WTC11 (cell line): ENCODE data around the gene GRM7. TPM values are rescaled to one million over a fixed set of nuclear protein-coding genes. Genes with fewer than 3 reads are reported as not detected.

Source experiments
- ATAC-seq: fragments of 200-7000 bp; cut with Tn5 transposase; 2 replicates; pipeline ENCODE4 v1.10.0; 2021; ENCODE audit warnings: mild to moderate bottlenecking, moderate library complexity
- CTCF ChIA-PET: fragments of 300-600 bp; sonication (Branson Sonifier 250); formaldehyde crosslinking; loops from one replicate; lab custom pipeline; 2021; ENCODE audit warnings: antibody characterized with exemption; lab: Charles Lee
- POLR2A ChIA-PET: fragments of 350-600 bp; sonication (Branson Sonifier 250); formaldehyde crosslinking; loops from one replicate; lab custom pipeline; 2021; ENCODE audit warnings: antibody characterized with exemption; lab: Charles Lee
- DNase-seq: peaks from one replicate; pipeline ENCODE4 v3.0.0; 2021; ENCODE audit warnings: low spot score
- H3K27ac Mint-ChIP-seq: 2 replicates; pipeline ENCODE4 v1.8.0; 2021; ENCODE audit warnings: mixed read lengths
- H3K27me3 Mint-ChIP-seq: 2 replicates; pipeline ENCODE4 v1.8.0; 2021; ENCODE audit warnings: low read depth, mild to moderate bottlenecking, moderate library complexity, mixed read lengths
- H3K36me3 Mint-ChIP-seq: 2 replicates; pipeline ENCODE4 v1.8.0; 2021; ENCODE audit warnings: mixed read lengths
- H3K4me1 Mint-ChIP-seq: 2 replicates; pipeline ENCODE4 v1.8.0; 2022; ENCODE audit warnings: mixed read lengths
- H3K4me3 Mint-ChIP-seq: 2 replicates; pipeline ENCODE4 v1.8.0; 2021; ENCODE audit warnings: mild to moderate bottlenecking, moderate library complexity, mixed read lengths
- H3K9me3 Mint-ChIP-seq: 2 replicates; pipeline ENCODE4 v1.8.0; 2021; ENCODE audit warnings: mixed read lengths
- FOXK1 ChIP-seq: sonication (generic); formaldehyde crosslinking; IDR thresholded peaks from 2 replicates; pipeline ENCODE4 v1.8.0; 2022; ENCODE audit warnings: mild to moderate bottlenecking, moderate library complexity, missing genetic modification reagents
- FOXP1 ChIP-seq: sonication (generic); formaldehyde crosslinking; IDR thresholded peaks from 2 replicates; pipeline ENCODE4 v1.8.0; 2022; ENCODE audit warnings: missing genetic modification reagents, mild to moderate bottlenecking, moderate library complexity, borderline replicate concordance
- GTF2I ChIP-seq: fragments of 250-450 bp; sonication (Bioruptor Pico); conservative IDR thresholded peaks from 2 replicates; pipeline ENCODE4 v1.4.0; 2021; ENCODE audit warnings: mild to moderate bottlenecking
- IRF2 ChIP-seq: sonication (generic); formaldehyde crosslinking; IDR thresholded peaks from 2 replicates; pipeline ENCODE4 v1.8.0; 2022; ENCODE audit warnings: low read depth, missing genetic modification reagents, borderline replicate concordance
- MXD4 ChIP-seq: fragments of 250-450 bp; sonication (Bioruptor Pico); IDR thresholded peaks from 2 replicates; pipeline ENCODE4 v1.8.0; 2021; ENCODE audit warnings: mild to moderate bottlenecking, moderate library complexity, borderline replicate concordance
- NFATC4 ChIP-seq: fragments of 250-450 bp; sonication (Bioruptor Pico); IDR thresholded peaks from 2 replicates; pipeline ENCODE4 v1.9.0; 2021; ENCODE audit warnings: mild to moderate bottlenecking
- NFE2L1 ChIP-seq: sonication (generic); formaldehyde crosslinking; IDR thresholded peaks from 2 replicates; pipeline ENCODE4 v1.8.1; 2023; ENCODE audit warnings: missing genetic modification reagents
- NR3C1 ChIP-seq: sonication (generic); formaldehyde crosslinking; conservative IDR thresholded peaks from 2 replicates; pipeline ENCODE4 v1.8.1; 2023; ENCODE audit warnings: low read depth, mild to moderate bottlenecking, missing genetic modification reagents
- PRRX2 ChIP-seq: fragments of 250-450 bp; sonication (Bioruptor Pico); IDR thresholded peaks from 2 replicates; pipeline ENCODE4 v1.8.0; 2021; ENCODE audit warnings: mild to moderate bottlenecking
- TP53 ChIP-seq: sonication (generic); formaldehyde crosslinking; IDR thresholded peaks from 2 replicates; pipeline ENCODE4 v1.8.1; 2023; ENCODE audit warnings: mild to moderate bottlenecking, missing genetic modification reagents
- total RNA-seq: library from RNA; stranded (reverse); gene quantifications from 3 replicates; pipeline ENCODE4 v1.2.3, GENCODE V29; 2021
- TF ChIP-seq, protein P1 (sequence below): sonication (generic); formaldehyde crosslinking; IDR thresholded peaks from 2 replicates; pipeline ENCODE4 v1.8.0; 2022; ENCODE audit warnings: mild to moderate bottlenecking, missing genetic modification reagents
- TF ChIP-seq, protein P2 (sequence below): sonication (generic); formaldehyde crosslinking; IDR thresholded peaks from 2 replicates; pipeline ENCODE4 v1.8.1; 2023; ENCODE audit warnings: mild to moderate bottlenecking, missing genetic modification reagents
- TF ChIP-seq, protein P3 (sequence below): fragments of 250-450 bp; sonication (Bioruptor Pico); IDR thresholded peaks from 2 replicates; pipeline ENCODE4 v1.9.0; 2021; ENCODE audit warnings: mild to moderate bottlenecking, borderline replicate concordance
- TF ChIP-seq, protein P4 (sequence below): sonication (generic); formaldehyde crosslinking; IDR thresholded peaks from 2 replicates; pipeline ENCODE4 v1.8.1; 2022; ENCODE audit warnings: mild to moderate bottlenecking, missing genetic modification reagents, moderate library complexity, borderline replicate concordance
- TF ChIP-seq, protein P5 (sequence below): sonication (generic); formaldehyde crosslinking; IDR thresholded peaks from 2 replicates; pipeline ENCODE4 v1.8.1; 2022; ENCODE audit warnings: mild to moderate bottlenecking, moderate library complexity, missing genetic modification reagents
- TF ChIP-seq, protein P6 (sequence below): sonication (generic); formaldehyde crosslinking; IDR thresholded peaks from 2 replicates; pipeline ENCODE4 v1.8.1; 2022; ENCODE audit warnings: low read depth, mild to moderate bottlenecking, moderate library complexity, missing genetic modification reagents, borderline replicate concordance

GRM7 gene
- total RNA-seq, 1 experiment from 2014 or later, result 0.42 TPM

DNA sequence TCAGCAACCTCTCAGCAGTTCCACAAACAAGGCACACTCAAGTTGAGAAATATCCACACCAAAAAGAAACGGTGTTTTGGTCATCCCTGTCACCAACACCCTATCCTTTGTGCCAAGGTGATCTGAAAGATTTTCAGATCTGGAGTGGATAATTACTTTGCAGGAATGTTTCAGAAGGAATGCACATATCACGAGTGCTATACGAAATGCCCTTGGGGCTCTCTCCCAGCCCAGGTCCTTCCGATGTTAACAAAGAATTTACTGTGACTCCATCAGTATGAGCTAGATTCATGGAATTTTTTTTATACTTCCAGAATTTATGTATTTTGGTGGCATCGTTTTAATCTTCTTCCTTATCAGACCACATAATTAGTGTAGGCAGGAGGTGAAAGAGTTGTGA is 105.0 kb downstream of the GRM7 start:
- no peak overlapping the region for H3K4me3 Mint-ChIP-seq
- H3K27me3 Mint-ChIP-seq, result peaks cover 65% of the 10 kb centered on the region
- ATAC-seq (no peak), DNase-seq (no peak)
- no peak overlapping the region for H3K27ac Mint-ChIP-seq
- 0 out of 2 replicates have a peak, but pooled peaks cover 4% of the 10 kb centered on the region for H3K4me1 Mint-ChIP-seq
- peaks cover 21% of the 10 kb centered on the region for H3K36me3 Mint-ChIP-seq
- peaks cover 32% of the 10 kb centered on the region for H3K9me3 Mint-ChIP-seq
- CTCF ChIA-PET, result no interaction called here
- POLR2A ChIA-PET, result no interaction called here
- TF ChIP-seq TP53 (CRISPR knock-in tag) (no peak), IRF2 (CRISPR knock-in tag) (no peak), NFATC4 (no peak)
- TF ChIP-seq, protein P1, sequence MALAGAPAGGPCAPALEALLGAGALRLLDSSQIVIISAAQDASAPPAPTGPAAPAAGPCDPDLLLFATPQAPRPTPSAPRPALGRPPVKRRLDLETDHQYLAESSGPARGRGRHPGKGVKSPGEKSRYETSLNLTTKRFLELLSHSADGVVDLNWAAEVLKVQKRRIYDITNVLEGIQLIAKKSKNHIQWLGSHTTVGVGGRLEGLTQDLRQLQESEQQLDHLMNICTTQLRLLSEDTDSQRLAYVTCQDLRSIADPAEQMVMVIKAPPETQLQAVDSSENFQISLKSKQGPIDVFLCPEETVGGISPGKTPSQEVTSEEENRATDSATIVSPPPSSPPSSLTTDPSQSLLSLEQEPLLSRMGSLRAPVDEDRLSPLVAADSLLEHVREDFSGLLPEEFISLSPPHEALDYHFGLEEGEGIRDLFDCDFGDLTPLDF, result no peak
- TF ChIP-seq, all 79 proteins: peak for 0

DNA sequence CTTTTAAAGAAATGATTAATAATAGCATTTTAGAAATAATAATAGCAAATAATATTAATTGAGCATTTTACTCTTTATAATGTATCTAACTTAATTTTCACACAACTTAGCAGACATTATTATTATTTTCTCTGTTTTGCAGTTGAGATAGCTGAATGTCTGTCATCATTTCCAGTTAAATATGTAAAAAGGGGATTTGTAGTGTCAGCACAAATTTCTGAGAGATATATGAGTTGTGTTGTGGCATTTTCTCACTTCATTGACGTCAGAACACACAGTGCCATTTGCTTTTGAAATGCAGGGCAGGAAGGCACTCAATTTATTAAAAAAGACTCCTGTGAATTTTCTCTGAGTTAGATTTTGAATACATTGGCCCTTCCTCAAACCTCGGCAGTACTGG is 111.0 kb downstream of the GRM7 start:
- DNase-seq (no peak), ATAC-seq (no peak)
- no peak overlapping the region for H3K27ac Mint-ChIP-seq
- peaks cover 35% of the 10 kb centered on the region for H3K27me3 Mint-ChIP-seq
- CTCF ChIA-PET, result no interaction called here
- peaks cover 14% of the 10 kb centered on the region for H3K36me3 Mint-ChIP-seq
- no peak overlapping the region for H3K4me3 Mint-ChIP-seq
- H3K9me3 Mint-ChIP-seq, result peaks cover 16% of the 10 kb centered on the region
- H3K4me1 Mint-ChIP-seq, result no peaks in the 10 kb centered on the region
- no peak for TF ChIP-seq GTF2I (CRISPR knock-in tag)
- TF ChIP-seq, protein P2, sequence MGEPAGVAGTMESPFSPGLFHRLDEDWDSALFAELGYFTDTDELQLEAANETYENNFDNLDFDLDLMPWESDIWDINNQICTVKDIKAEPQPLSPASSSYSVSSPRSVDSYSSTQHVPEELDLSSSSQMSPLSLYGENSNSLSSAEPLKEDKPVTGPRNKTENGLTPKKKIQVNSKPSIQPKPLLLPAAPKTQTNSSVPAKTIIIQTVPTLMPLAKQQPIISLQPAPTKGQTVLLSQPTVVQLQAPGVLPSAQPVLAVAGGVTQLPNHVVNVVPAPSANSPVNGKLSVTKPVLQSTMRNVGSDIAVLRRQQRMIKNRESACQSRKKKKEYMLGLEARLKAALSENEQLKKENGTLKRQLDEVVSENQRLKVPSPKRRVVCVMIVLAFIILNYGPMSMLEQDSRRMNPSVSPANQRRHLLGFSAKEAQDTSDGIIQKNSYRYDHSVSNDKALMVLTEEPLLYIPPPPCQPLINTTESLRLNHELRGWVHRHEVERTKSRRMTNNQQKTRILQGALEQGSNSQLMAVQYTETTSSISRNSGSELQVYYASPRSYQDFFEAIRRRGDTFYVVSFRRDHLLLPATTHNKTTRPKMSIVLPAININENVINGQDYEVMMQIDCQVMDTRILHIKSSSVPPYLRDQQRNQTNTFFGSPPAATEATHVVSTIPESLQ (CRISPR knock-in tag), result no peak
- TF ChIP-seq, protein P3, sequence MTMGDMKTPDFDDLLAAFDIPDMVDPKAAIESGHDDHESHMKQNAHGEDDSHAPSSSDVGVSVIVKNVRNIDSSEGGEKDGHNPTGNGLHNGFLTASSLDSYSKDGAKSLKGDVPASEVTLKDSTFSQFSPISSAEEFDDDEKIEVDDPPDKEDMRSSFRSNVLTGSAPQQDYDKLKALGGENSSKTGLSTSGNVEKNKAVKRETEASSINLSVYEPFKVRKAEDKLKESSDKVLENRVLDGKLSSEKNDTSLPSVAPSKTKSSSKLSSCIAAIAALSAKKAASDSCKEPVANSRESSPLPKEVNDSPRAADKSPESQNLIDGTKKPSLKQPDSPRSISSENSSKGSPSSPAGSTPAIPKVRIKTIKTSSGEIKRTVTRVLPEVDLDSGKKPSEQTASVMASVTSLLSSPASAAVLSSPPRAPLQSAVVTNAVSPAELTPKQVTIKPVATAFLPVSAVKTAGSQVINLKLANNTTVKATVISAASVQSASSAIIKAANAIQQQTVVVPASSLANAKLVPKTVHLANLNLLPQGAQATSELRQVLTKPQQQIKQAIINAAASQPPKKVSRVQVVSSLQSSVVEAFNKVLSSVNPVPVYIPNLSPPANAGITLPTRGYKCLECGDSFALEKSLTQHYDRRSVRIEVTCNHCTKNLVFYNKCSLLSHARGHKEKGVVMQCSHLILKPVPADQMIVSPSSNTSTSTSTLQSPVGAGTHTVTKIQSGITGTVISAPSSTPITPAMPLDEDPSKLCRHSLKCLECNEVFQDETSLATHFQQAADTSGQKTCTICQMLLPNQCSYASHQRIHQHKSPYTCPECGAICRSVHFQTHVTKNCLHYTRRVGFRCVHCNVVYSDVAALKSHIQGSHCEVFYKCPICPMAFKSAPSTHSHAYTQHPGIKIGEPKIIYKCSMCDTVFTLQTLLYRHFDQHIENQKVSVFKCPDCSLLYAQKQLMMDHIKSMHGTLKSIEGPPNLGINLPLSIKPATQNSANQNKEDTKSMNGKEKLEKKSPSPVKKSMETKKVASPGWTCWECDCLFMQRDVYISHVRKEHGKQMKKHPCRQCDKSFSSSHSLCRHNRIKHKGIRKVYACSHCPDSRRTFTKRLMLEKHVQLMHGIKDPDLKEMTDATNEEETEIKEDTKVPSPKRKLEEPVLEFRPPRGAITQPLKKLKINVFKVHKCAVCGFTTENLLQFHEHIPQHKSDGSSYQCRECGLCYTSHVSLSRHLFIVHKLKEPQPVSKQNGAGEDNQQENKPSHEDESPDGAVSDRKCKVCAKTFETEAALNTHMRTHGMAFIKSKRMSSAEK, result no peak
- TF ChIP-seq, protein P4, sequence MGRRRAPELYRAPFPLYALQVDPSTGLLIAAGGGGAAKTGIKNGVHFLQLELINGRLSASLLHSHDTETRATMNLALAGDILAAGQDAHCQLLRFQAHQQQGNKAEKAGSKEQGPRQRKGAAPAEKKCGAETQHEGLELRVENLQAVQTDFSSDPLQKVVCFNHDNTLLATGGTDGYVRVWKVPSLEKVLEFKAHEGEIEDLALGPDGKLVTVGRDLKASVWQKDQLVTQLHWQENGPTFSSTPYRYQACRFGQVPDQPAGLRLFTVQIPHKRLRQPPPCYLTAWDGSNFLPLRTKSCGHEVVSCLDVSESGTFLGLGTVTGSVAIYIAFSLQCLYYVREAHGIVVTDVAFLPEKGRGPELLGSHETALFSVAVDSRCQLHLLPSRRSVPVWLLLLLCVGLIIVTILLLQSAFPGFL (CRISPR knock-in tag), result no peak
- TF ChIP-seq, protein P5, sequence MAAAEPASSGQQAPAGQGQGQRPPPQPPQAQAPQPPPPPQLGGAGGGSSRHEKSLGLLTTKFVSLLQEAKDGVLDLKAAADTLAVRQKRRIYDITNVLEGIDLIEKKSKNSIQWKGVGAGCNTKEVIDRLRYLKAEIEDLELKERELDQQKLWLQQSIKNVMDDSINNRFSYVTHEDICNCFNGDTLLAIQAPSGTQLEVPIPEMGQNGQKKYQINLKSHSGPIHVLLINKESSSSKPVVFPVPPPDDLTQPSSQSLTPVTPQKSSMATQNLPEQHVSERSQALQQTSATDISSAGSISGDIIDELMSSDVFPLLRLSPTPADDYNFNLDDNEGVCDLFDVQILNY (CRISPR knock-in tag), result no peak
- no peak for TF ChIP-seq PRRX2 (CRISPR knock-in tag)
- TF ChIP-seq FOXK1 (CRISPR knock-in tag), result no peak
- TF ChIP-seq NFE2L1 (CRISPR knock-in tag), result no peak
- no peak for TF ChIP-seq NR3C1
- TF ChIP-seq FOXP1 (CRISPR knock-in tag), result no peak
- TF ChIP-seq TP53 (CRISPR knock-in tag), result no peak
- TF ChIP-seq, protein P6, sequence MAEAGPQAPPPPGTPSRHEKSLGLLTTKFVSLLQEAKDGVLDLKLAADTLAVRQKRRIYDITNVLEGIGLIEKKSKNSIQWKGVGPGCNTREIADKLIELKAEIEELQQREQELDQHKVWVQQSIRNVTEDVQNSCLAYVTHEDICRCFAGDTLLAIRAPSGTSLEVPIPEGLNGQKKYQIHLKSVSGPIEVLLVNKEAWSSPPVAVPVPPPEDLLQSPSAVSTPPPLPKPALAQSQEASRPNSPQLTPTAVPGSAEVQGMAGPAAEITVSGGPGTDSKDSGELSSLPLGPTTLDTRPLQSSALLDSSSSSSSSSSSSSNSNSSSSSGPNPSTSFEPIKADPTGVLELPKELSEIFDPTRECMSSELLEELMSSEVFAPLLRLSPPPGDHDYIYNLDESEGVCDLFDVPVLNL (CRISPR knock-in tag), result no peak
- no peak for TF ChIP-seq MXD4 (CRISPR knock-in tag)
- POLR2A ChIA-PET, result no interaction called here
